HG02610 (cell line): ENCODE measurements around the gene ABCG1.

ENCODE experiments used
- ATAC-seq: cut with Tn5 transposase; IDR thresholded peaks from one replicate; pipeline ENCODE4 v1.9.1; 2021; ENCODE audit warnings: mild to moderate bottlenecking, moderate library complexity; ENCODE audit not compliant: unreplicated experiment

The ABCG1 gene

DNA sequence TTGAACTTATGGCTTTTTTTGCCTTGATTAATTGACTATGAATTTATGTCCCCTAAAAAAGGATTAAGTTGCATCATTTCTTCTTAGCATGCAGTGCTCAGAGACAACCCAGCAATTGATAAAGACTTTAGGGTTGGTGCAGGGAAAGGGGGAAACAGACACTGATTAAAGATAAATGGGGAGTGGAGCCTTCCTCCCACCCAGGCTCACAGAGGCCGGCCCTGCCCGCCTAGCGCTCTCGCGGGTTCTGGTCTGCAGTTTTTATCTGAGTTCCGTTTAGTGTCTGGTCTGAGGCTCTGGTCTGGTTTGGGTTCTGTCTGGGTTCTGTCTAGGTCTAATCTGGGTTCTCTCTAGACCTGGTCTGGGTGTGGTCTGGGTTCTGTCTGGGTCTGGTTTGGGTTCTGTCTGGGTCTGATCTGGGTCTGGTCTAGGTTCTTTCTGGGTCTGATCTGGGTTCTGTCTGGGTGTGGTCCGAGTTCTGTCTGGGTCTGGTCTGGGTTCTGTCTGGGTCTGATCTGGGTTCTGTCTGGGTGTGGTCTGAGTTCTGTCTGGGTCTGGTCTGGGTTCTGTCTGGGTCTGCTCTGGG, 48.1 kb downstream of the ABCG1 start:
- no peak for ATAC-seq

DNA sequence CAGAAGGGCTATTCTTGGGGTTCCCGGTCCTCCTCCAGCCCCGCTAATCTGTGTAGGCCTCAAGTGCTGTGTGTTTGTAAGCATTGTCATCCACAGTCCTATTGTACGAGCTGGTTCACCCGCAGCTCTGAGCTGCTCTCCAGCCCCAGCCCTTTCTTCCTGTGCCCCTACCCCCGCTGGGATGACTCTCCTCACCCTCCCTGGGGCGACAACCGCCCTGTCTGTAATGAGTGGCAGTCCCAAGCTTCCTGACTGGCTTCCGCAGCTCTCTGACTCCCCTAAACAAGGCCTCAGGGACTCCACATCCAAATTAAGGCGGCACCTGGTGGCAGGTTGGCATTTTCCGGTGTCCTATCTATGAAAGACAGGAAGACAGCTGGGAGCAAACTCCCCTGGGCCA, 50.4 kb downstream of the ABCG1 start:
- no peak for ATAC-seq

DNA sequence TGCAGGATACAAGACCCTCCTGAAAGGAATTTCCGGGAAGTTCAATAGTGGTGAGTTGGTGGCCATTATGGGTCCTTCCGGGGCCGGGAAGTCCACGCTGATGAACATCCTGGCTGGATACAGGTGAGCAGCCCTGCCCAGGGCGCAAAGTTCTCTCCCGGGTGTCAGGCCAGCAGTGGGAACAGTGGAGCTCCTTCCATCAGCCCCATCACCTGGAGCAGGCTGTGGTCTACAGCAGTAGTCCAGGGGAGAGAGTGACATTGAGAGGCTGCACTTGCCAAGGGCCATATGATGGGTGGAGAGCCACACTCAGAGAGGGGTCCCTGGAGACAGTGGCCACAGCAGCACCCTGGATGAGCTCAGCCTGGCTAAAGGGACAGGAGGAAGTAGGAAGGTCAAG, 52.1 kb downstream of the ABCG1 start:
- ATAC-seq, result no peak

DNA sequence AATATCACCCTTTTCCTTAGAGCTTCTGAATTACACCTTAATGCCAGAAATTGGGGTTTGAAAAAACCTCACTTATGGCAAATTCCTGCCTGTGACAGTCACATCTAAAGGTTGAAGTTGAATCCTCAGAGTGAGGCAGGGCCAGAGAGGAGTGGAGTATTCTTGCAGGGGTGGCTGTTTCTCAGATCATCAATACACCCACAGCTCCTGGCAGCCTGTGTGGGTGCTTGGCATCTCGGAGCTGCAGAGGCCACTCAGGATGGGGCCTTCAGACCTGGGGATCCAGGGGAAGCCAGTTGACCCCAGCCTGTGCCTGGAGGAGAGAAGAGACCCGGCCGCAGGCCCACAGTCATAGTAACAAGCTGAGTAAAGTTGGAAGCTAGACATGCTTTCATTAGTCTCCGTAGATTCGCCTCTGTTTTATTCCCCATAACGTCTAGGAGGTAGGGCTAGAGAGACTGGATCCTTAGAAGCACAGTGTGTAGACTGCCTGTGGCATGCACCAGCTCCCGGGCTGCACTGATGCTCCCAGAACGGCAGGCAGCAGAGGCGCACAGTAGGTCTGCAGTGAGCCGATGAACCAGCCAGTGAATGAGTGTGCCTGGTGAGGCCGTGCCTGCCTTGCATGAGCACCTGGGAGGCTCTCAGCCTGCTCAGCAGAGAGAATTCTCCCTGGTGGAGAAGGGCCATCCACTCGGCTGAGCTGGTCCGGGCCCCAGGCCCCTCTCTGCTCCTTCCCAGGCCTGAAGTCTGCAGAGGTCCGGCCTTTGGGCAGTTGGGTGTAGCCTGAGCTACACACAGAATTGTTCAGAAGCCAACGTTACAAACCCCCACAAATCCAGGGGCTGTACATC, 53.4 kb downstream of the ABCG1 start:
- ATAC-seq, result no peak

DNA sequence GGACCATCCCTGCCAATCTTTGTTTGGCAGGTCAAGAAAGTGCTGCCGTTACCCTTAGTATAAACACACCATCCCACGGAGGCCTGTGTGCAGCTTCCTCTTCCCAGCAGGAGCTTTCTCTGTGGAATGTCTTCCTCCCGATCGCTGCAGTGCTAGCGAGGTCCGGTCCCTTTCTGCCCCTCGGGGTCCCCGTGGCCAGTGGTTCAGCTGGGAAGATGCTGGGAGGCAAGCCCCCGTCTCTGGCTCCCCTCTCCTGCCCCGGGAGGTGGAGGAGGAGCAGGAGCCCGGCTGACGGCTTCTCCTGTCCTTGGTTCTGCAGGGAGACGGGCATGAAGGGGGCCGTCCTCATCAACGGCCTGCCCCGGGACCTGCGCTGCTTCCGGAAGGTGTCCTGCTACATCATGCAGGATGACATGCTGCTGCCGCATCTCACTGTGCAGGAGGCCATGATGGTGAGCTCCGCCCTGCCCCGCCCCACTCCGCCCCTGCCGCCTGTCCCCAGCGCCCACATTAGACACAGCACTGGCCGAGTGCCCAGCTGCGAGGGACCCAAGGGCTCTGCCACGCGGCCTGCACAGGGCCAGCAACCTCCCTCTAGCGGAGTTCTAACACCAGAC, 54.2 kb downstream of the ABCG1 start:
- ATAC-seq, result no peak

DNA sequence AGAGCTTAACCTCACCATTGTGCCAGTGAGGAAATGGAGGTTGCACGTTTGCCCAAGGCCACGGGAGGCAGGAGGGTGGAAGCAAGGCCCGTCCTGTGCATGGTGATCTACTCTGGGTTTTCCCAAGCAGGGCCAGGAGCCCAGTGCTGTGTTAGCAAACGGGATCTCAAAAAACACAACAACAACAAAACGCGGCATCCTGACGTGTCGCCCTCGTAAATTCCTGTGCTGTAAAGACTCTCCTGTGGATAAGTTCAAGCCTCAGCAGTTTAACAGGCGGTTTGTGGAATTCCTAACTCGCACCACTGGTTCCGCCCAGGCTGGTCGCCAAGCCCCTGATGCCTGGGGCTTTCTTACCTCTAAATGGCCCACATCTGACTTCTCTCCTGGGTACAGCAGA, 57.1 kb downstream of the ABCG1 start:
- ATAC-seq, result no peak

- no peak for ATAC-seq
These were observed 57.7 kb downstream of the ABCG1 start for GRCh38 chr21:42276526-42277154.

- ATAC-seq, result no peak
These were observed 58.7 kb downstream of the ABCG1 start for GRCh38 chr21:42277593-42277992.

GRCh38 chr21:42278451-42279149, 59.7 kb downstream of the ABCG1 start:
- ATAC-seq, result no peak

- no peak for ATAC-seq
These were observed 60.5 kb downstream of the ABCG1 start for GRCh38 chr21:42279341-42279871.

DNA sequence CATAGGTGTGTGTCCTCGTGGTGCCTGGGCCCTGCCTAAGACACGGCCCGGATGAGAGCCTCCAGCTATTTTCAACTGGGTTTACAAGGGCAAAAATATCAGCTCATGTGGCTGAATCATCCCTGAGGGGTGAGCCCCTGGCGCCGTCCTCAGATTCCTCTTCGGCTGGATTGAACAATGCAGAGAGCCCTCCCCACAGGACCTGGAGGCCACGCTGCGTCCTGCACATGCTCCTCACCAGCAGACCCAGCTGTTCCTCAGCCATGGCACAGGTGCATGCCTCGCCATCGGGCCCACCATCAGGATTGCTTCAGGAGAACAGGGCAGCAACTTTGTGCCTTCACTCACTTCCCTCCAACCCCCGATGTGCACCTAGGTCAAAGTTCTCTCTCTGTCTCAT, 60.9 kb downstream of the ABCG1 start:
- ATAC-seq, result no peak

GRCh38 chr21:42280356-42281180, 61.6 kb downstream of the ABCG1 start:
- ATAC-seq, result no peak

DNA sequence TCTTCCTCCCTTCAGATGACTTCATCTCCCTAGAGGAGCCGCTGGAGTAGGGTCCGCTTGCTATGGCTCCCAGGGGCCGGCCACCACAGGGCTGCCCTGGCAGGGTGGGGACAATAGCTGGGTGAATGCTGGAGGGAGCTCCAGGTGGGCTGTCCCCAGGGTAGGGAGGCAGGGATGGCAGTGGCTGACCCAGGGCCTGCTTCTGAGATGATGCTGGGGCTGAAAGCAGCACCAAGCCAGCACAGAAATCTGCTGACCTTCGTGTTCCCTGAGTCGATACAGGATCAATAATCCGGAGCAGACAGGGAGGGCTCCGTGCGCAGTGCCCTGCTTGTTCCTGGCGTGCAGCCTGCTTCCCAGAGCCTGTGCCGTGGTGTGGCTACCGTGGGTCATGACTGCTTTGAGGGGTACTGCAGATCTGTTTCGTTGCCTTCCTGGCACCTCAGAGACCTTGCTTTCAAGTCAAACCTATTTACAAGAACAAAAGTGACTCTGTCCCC, 62.3 kb downstream of the ABCG1 start:
- ATAC-seq, result no peak

GRCh38 chr21:42282021-42282420, 63.1 kb downstream of the ABCG1 start:
- ATAC-seq, result no peak

GRCh38 chr21:42282715-42283114, 63.8 kb downstream of the ABCG1 start:
- no peak for ATAC-seq

GRCh38 chr21:42285569-42286245, 66.8 kb downstream of the ABCG1 start:
- ATAC-seq, result no peak

DNA sequence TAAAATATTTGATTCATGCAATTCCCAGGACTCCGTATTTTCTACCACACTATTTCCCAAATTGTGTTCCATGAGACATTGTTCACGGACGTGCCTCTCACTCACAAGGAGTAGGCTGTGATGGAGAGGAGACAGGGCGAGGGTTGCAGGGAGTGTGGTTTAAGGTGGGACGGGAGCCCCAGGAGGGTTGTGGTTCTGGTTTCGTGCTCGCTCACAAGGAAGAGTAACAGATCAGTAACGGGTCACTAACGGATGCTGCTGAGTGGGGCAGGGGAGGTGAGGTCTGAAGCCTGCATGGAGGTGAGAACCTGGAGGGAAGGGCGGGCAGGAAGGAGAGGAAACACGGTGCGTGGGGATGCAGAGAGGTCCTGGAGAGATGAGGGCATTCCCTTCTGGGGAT, 67.5 kb downstream of the ABCG1 start:
- no peak for ATAC-seq

- no peak for ATAC-seq
These were observed 68.5 kb downstream of the ABCG1 start for GRCh38 chr21:42287193-42288083.
